GM19238 (cell line): ENCODE measurements around the gene YES1.
"Not testable (repeated sequence)": the region's sequence is repeated elsewhere in the genome, so short reads cannot be mapped to it uniquely, and the experiment has no call there.

ENCODE experiments used
- DNase-seq: peaks from one replicate; pipeline ENCODE4 v3.0.0; 2011; ENCODE audit warnings: low spot score; ENCODE audit not compliant: insufficient read length

Gene YES1

DNA sequence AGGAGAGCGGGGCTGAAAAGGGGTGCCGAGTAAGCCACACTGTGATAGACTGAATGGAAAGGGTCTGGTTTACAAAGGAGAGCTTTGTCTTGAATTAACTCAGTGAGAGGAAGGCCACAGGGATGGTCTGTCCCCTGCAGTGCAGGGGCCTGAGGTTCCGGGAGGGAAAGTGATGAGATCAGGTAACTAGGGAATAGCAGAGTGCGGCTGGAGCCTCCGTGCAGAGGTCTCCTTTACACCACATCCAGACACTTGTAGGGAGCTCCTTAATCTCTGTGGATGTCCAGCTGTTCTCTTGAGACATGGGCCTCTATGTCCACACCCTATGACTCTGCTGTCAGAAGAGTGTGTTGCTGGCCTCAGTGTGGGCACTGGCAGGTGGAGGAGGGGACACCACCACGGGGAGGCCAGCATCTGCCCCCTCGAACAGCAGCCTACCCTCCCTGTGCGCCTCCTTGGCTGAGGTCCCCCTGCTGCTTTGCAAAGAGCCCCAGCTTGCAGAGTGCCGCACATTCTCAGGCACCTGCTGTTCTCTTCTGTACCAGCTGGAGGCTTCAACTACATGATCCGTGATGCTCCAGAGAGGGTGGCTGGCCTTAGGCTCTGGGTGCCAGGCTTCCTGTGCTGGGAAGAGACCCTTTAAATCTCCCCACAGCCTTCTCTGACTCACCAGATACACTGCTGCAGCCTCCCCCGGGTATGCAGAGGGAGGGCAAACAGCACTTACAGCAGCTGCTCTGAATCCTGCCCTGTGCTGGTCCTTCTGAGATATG, 125.5 kb downstream of the YES1 start:
- DNase-seq = no peak

DNA sequence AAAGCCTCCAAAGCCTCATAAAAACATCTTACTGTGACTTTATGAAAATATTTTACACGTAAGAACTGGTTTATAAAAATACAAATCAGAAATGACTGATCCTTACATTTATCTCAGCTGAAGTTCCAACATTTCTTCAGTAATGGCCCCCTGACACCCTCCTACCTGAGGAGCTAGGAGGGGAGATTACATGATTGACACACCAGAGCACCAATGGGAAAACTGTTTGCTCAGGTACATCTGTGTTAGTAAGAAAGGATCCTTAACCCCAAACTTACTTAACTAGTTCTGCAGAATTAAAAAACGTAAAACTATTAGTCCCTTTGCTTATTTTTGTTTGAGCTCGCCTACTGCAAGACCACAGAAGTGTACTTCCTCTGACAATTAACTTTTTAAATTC, 126.6 kb downstream of the YES1 start:
- no peak for DNase-seq

- DNase-seq = no peak
These were observed 128.5 kb downstream of the YES1 start for GRCh38 chr18:683531-683930.

DNA sequence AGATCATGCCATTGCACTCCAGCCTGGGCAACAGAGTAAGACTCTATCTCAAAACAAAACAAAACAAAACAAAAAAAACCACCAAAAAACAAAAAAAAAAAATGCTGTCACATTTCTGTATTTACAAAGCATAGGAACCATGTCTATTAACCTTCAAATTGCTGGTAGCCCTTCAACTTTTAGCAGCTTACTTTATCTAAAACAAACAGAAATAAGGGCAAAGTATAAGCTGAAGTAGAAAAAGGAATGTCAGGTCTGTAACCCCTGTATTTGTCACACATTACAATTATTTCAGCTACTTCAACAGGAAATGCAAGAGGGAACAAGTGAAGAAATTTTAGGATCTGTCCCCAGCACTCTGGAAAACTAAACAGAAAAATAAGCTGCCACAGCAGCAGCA, 129.2 kb downstream of the YES1 start:
- no peak for DNase-seq

GRCh38 chr18:682416-682815, 129.6 kb downstream of the YES1 start:
- DNase-seq = not testable (repeated sequence)

DNA sequence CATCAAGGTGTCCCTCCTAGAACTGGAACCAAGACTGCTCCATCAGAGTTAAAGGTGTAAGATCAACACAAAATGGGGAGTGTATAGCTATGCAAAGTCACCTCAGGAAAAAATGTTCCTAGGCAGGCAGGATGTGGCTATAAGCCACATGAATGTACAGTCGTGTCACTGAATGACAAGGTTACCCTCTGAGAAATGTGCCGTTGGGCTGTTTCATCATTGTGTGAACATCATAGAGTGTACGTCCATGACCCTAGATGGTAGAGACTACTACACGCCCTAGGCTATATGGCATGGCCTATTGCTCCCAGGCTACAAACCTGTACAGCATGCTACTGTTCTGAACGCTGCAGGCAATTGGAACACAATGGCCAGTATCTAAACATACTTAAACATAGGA, 130.1 kb downstream of the YES1 start:
- no peak for DNase-seq

GRCh38 chr18:680392-680791, 131.7 kb downstream of the YES1 start:
- no peak for DNase-seq

GRCh38 chr18:679516-679915, 132.5 kb downstream of the YES1 start:
- DNase-seq = no peak

DNA sequence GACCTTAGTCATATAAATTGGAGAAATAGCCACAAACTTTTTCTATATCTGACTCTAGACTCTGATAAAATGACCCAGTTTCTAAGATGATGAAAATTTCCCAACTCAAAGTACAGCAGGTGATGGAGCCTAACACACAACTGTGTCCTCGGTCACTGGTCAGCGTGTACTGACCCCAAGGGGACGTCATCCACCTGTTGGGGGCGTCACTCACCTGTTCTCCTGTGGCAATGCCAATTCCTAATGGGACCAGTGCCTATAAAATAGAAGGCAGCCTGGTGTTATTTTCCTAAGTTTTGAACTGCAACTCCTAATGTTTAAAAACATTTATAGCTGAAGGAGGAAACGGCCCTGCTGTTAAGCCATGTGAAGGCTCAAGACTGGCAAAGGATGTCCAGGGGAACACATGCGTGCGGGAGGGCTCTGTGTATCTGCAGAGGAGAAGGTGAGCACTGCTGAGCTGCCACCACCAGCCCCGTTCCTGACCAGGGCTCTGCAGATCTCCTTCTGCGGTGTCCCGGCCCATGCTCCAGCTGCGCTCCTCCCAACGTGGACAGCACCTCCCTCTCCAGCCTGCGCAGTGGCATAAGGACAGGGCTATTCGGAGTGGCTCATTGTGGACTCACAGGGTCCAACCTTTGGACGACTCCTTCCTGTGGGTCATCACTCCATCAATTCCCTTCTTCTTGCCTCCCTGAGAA, 133.4 kb downstream of the YES1 start:
- no peak for DNase-seq

- no peak for DNase-seq
These were observed 134.1 kb downstream of the YES1 start for GRCh38 chr18:677951-678381.

DNA sequence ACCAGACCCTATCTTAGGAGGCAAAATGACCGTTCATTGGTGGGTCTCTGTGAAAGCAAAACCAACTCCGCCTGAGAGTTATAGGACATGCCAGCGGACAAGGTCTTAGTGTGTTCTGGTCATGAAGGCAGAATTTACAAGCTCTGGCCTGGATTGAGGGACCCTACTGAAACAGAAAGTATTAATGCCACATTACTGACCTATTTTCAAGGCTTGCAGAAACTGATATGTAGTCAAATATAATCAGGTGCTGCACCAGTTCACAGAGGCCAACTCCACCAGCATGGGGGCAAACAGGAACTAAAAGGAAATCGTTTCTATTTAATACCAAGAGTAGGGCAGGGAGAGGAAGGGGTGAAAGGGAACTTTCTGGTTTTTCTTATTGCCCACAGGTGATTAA, 134.9 kb downstream of the YES1 start:
- DNase-seq = no peak

DNA sequence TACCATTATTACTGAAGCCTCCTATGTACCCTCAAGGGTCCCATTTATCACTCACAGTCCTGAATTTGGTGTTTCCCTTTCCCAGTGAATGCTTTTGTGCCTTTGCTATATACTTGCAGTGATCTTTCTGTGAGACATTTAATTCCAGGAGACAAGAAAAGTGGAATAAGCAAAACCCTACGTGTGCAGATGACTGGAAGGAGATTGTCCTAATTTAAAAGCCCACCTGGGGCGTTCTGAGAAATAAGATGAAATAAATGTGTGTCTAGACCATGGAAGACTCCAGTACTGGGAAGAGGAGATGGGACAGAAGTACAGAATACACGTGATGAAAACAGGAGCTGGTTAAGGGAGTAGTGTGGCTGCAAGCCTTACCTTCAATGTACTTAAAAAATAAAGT, 135.3 kb downstream of the YES1 start:
- DNase-seq = no peak

DNA sequence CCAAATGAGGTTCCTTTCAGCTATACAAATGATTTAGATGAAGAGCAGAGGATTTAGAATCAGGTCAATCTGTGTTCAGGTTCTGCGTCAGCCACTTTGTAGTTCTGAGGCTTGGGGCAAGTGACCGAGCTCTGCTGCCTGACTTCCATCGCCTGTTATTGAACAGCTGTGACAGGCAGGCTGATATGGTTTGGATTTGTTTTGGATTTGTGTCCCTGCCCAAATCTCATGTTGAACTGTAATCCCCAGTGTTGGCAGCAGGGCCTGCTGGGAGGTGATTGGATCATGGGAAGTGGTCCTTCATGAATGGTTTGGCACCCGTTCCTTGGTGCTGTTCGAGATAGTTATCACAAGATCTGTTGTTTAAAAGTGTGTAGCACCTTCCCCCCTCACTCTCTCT, 136.0 kb downstream of the YES1 start:
- DNase-seq = no peak

GRCh38 chr18:675307-675706, 136.7 kb downstream of the YES1 start:
- DNase-seq = no peak

- no peak for DNase-seq
These were observed 138.3 kb downstream of the YES1 start for GRCh38 chr18:673769-674168.

DNA sequence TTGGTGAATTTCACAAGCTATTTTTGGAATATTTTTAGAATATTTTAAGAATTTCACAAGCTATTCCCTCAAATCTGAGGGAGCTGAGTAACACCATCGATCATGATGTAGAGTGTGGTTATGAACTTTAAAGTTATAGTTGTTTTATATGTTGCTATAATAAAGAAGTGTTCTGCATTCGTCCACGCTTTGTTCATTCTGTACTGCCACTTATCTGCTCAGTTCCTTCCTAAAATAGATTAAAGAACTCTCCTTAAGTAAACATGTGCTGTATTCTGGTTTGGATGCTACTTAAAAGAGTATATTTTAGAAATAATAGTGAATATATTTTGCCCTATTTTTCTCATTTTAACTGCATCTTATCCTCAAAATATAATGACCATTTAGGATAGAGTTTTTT, 138.7 kb downstream of the YES1 start:
- no peak for DNase-seq
